Neural crest cell (in vitro differentiated cells): ENCODE measurements around the gene CBLL1. TPM values are rescaled to one million over a fixed set of nuclear protein-coding genes. Genes with fewer than 3 reads are reported as not detected.

Experiments
- DNase-seq: peaks from one replicate; pipeline ENCODE4 v3.0.0; 2021; ENCODE audit warnings: low read depth, mixed read lengths, low spot score
- H3K27ac Mint-ChIP-seq: one replicate; pipeline ENCODE4 v1.8.0; 2021; ENCODE audit warnings: mild to moderate bottlenecking, mixed read lengths; ENCODE audit not compliant: unreplicated experiment
- H3K27me3 Mint-ChIP-seq: 2 replicates; pipeline ENCODE4 v1.8.0; 2021; ENCODE audit warnings: low read depth, mild to moderate bottlenecking, mixed read lengths
- H3K36me3 Mint-ChIP-seq: 2 replicates; pipeline ENCODE4 v1.8.0; 2021; ENCODE audit warnings: low read depth, mild to moderate bottlenecking, mixed read lengths
- H3K4me1 Mint-ChIP-seq: 2 replicates; pipeline ENCODE4 v1.8.0; 2021; ENCODE audit warnings: mixed read lengths
- H3K4me3 Mint-ChIP-seq: one replicate; pipeline ENCODE4 v1.8.0; 2021; ENCODE audit warnings: mild to moderate bottlenecking, mixed read lengths
- H3K9me3 Mint-ChIP-seq: 2 replicates; pipeline ENCODE4 v1.8.0; 2021; ENCODE audit warnings: mixed read lengths
- CTCF ChIP-seq: fragments of 200-600 bp; sonication (generic); conservative IDR thresholded peaks from 2 replicates; pipeline ENCODE4 v1.5.0; 2021; ENCODE audit warnings: antibody characterized with exemption, mild to moderate bottlenecking
- total RNA-seq: library from RNA; stranded (reverse); gene quantifications from 2 replicates; pipeline ENCODE4 v1.2.1, GENCODE V29; 2021

CBLL1 gene
- total RNA-seq, 1 donor from 2014 or later = 30.8 TPM

- no peaks in the 10 kb centered on the region for H3K36me3 Mint-ChIP-seq
- no peaks in the 10 kb centered on the region for H3K4me1 Mint-ChIP-seq
- H3K4me3 Mint-ChIP-seq = no peak overlapping the region
- H3K9me3 Mint-ChIP-seq = no peaks in the 10 kb centered on the region
- no peak for DNase-seq
- H3K27ac Mint-ChIP-seq = no peak overlapping the region
- no peak for TF ChIP-seq CTCF
- H3K27me3 Mint-ChIP-seq = no peaks in the 10 kb centered on the region
Measured at GRCh38 chr7:107785170-107785569, 41.2 kb downstream of the CBLL1 start.

GRCh38 chr7:107785926-107786325 is 42.0 kb downstream of the CBLL1 start:
- no peak for TF ChIP-seq CTCF
- no peak for DNase-seq
- H3K4me1 Mint-ChIP-seq = no peaks in the 10 kb centered on the region
- no peak overlapping the region for H3K4me3 Mint-ChIP-seq
- no peaks in the 10 kb centered on the region for H3K9me3 Mint-ChIP-seq
- no peaks in the 10 kb centered on the region for H3K36me3 Mint-ChIP-seq
- H3K27me3 Mint-ChIP-seq = no peaks in the 10 kb centered on the region
- H3K27ac Mint-ChIP-seq = no peak overlapping the region

DNA sequence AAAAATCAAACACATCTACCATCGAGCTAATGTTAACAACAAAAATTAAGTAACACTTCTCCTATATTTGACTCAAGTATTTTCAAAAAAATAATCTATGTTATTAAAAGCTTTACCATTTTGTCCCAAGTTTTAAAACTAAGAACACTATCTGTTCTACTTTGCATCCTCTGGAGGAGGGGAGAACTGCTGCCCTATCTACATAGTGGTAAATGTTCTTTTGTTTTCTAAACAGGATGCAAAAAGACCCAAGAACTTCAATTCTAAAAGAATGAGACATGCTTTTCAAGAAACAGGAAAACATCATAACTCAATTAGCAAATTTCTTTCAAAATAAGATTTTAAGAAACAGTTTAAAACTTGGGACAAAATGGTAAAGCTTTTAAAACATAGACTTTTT is 44.3 kb downstream of the CBLL1 start:
- no peaks in the 10 kb centered on the region for H3K36me3 Mint-ChIP-seq
- no peak overlapping the region for H3K4me3 Mint-ChIP-seq
- H3K27ac Mint-ChIP-seq = no peak overlapping the region
- peaks cover under 1% of the 10 kb centered on the region for H3K27me3 Mint-ChIP-seq
- no peak for DNase-seq
- no peak for TF ChIP-seq CTCF
- H3K4me1 Mint-ChIP-seq = no peaks in the 10 kb centered on the region
- peaks cover 2% of the 10 kb centered on the region for H3K9me3 Mint-ChIP-seq

DNA sequence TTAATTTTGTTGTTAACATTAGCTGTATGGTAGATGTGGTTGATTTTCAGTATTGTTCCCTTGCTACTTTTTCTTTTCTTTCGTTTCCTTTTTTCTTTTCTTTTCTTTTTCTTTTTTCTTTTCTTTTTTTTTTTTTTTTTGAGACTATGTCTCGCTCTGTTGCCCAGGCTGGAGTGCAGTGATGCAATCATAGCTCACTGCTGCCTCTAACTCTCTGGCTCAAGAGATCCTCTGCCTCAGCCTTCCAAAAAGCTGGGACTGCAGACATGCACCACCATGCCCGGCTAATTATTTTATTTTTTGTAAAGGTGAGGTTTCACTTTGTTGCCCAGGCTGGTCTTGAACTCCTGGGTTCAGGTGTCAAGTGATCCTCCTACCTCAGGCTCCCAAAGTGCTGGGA is 44.7 kb downstream of the CBLL1 start:
- no peak for TF ChIP-seq CTCF
- peaks cover 2% of the 10 kb centered on the region for H3K27me3 Mint-ChIP-seq
- no peaks in the 10 kb centered on the region for H3K4me1 Mint-ChIP-seq
- no peak overlapping the region for H3K27ac Mint-ChIP-seq
- no peak overlapping the region for H3K4me3 Mint-ChIP-seq
- no peaks in the 10 kb centered on the region for H3K36me3 Mint-ChIP-seq
- H3K9me3 Mint-ChIP-seq = peaks cover 4% of the 10 kb centered on the region
- no peak for DNase-seq

DNA sequence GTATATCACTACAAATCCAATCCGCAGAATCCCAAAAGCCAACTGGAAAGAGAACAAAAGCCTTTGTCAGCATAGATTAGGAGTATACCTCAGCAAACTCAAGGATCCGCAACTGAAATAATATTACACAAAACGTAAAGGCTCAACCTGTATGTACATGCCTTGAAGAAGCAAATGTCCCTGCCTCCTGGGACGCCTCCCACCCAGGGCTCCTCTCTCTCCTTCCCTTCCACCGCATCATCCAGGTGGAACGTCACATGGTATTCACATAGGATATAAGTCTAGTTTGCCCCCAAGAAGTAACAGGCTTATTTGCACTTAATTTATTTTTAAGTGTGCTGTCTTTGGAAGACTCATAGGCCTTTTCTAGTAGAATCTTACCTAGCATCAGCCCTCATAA is 45.7 kb downstream of the CBLL1 start:
- H3K27me3 Mint-ChIP-seq = peaks cover 9% of the 10 kb centered on the region
- no peaks in the 10 kb centered on the region for H3K36me3 Mint-ChIP-seq
- TF ChIP-seq CTCF = no peak
- H3K9me3 Mint-ChIP-seq = peaks cover 4% of the 10 kb centered on the region
- H3K27ac Mint-ChIP-seq = no peak overlapping the region
- H3K4me3 Mint-ChIP-seq = no peak overlapping the region
- no peak for DNase-seq
- no peaks in the 10 kb centered on the region for H3K4me1 Mint-ChIP-seq

DNA sequence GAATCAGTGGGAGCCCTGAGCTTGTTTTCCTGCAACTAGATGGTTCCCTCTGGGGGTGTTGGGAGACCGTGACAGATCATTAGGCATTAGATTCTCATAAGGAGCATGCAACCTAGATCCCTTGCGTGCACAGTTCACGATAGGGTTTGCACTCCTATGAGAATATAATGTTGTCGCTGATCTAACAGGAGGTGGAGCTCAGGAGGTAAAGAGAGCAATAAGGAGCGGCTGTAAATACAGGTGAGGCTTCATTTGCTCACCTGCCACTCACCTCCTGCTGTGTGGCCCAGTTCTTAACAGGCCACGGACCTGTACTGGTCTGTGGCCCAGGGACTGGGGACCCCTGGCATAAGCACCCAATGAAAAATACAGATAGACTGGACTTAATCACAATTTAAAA is 48.4 kb downstream of the CBLL1 start:
- Mint-ChIP-seq H3K36me3 (no peaks in the 10 kb centered on the region), H3K4me1 (no peaks in the 10 kb centered on the region), H3K27ac (no peak overlapping the region), H3K27me3 (peaks cover 9% of the 10 kb centered on the region), H3K4me3 (no peak overlapping the region), H3K9me3 (peaks cover 4% of the 10 kb centered on the region)
- TF ChIP-seq CTCF = no peak
- DNase-seq = no peak
